Neural progenitor cell (in vitro differentiated cells): ENCODE data around the gene CFAP299. TPM values are rescaled to one million over a fixed set of nuclear protein-coding genes. Genes with fewer than 3 reads are reported as not detected.

Source experiments
- DNase-seq: peaks from one replicate; pipeline ENCODE4 v3.0.0-alpha.2; 2016; ENCODE audit warnings: low spot score
- H2AFZ ChIP-seq: fragments of 200-600 bp; sonication (generic); replicated peaks from 2 replicates; pipeline ENCODE4 v1.6.1; 2016; ENCODE audit warnings: antibody characterized with exemption
- H3F3A ChIP-seq: fragments of 200-600 bp; sonication (generic); 2 replicates; pipeline ENCODE4 v1.6.1; 2016; ENCODE audit warnings: antibody characterized with exemption, low read depth
- H3K27ac ChIP-seq: fragments of 200-600 bp; sonication (generic); 2 replicates; pipeline ENCODE4 v1.5.1; 2016; ENCODE audit warnings: mild to moderate bottlenecking
- H3K27me3 ChIP-seq: fragments of 200-600 bp; sonication (generic); 2 replicates; pipeline ENCODE4 v1.6.1; 2016; ENCODE audit warnings: mild to moderate bottlenecking, moderate library complexity
- H3K36me3 ChIP-seq: fragments of 200-600 bp; sonication (generic); 2 replicates; pipeline ENCODE4 v1.5.1; 2016
- H3K4me1 ChIP-seq: fragments of 200-600 bp; sonication (generic); 2 replicates; pipeline ENCODE4 v1.6.1; 2016; ENCODE audit warnings: mixed run types
- H3K4me2 ChIP-seq: fragments of 200-600 bp; sonication (generic); 2 replicates; pipeline ENCODE4 v1.6.1; 2016
- H3K4me3 ChIP-seq: fragments of 200-600 bp; sonication (generic); 2 replicates; pipeline ENCODE4 v1.5.1; 2016
- H3K79me2 ChIP-seq: fragments of 200-600 bp; sonication (generic); 2 replicates; pipeline ENCODE4 v1.6.1; 2016; ENCODE audit warnings: low read depth
- H3K9ac ChIP-seq: fragments of 200-600 bp; sonication (generic); 2 replicates; pipeline ENCODE4 v1.6.1; 2016
- H3K9me3 ChIP-seq: fragments of 200-600 bp; sonication (generic); 2 replicates; pipeline ENCODE4 v1.5.1; 2016; ENCODE audit warnings: low read depth
- H4K20me1 ChIP-seq: fragments of 200-600 bp; sonication (generic); 2 replicates; pipeline ENCODE4 v1.6.1; 2016; ENCODE audit warnings: low read depth
- H3K27ac Mint-ChIP-seq: 3 replicates; pipeline ENCODE4 v1.8.0; 2021; ENCODE audit warnings: mixed read lengths
- H3K27me3 Mint-ChIP-seq: 2 replicates; pipeline ENCODE4 v1.8.0; 2022; ENCODE audit warnings: low read depth, mild to moderate bottlenecking, inconsistent platforms, moderate library complexity, mixed read lengths; ENCODE audit not compliant: insufficient read depth
- H3K36me3 Mint-ChIP-seq: 3 replicates; pipeline ENCODE4 v1.8.0; 2021; ENCODE audit warnings: mixed read lengths
- H3K4me1 Mint-ChIP-seq: 3 replicates; pipeline ENCODE4 v1.8.0; 2021; ENCODE audit warnings: mixed read lengths
- H3K4me3 Mint-ChIP-seq: 3 replicates; pipeline ENCODE4 v1.8.0; 2021; ENCODE audit warnings: mild to moderate bottlenecking, moderate library complexity, mixed read lengths
- H3K9me3 Mint-ChIP-seq: 3 replicates; pipeline ENCODE4 v1.8.0; 2020; ENCODE audit warnings: mixed read lengths
- CTCF ChIP-seq: fragments of 200-600 bp; sonication (generic); IDR thresholded peaks from 2 replicates; pipeline ENCODE4 v1.5.1; 2017; ENCODE audit warnings: antibody characterized with exemption, mild to moderate bottlenecking
- EZH2 ChIP-seq: fragments of 200-600 bp; sonication (generic); IDR thresholded peaks from 2 replicates; pipeline ENCODE4 v1.6.1; 2017; ENCODE audit warnings: antibody characterized with exemption, mild to moderate bottlenecking, moderate library complexity
- EZH2phosphoT487 ChIP-seq: fragments of 200-600 bp; sonication (generic); IDR thresholded peaks from 2 replicates; pipeline ENCODE4 v1.6.1; 2017; ENCODE audit warnings: antibody characterized with exemption
- total RNA-seq: library from RNA; depleted of rRNA; stranded (reverse); fragments of >200 nt; gene quantifications from 2 replicates; pipeline ENCODE4 v1.2.3, GENCODE V29; 2015; ENCODE audit warnings: low replicate concordance

Gene CFAP299
- total RNA-seq, 1 donor from 2014 or later, result not detected

DNA sequence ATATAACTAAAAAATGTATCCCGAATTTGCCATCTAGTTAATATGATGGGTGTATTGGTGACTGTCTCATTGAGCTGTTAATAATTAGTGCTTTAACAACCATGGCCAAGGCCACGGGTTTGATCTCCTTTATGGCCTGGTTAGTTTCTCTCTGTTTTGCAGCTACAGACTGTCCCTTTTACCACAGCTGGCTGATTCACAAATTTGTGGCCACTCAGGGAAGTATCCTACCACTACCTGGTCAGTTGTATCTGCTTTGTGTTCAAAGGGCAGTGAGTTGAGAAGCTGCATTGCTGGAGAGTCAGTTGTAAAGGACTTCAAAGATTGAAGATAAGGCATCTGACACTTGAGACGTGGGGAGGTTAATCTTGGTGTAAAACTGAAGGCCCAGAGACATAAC, 475.9 kb downstream of the CFAP299 start:
- Mint-ChIP-seq H3K36me3 (no peaks in the 10 kb centered on the region), H3K4me1 (no peaks in the 10 kb centered on the region), H3K4me3 (no peak overlapping the region), H3K27me3 (no peaks in the 10 kb centered on the region), H3K27ac (no peak overlapping the region), H3K9me3 (no peaks in the 10 kb centered on the region)
- no peaks in the 10 kb centered on the region for H3K36me3 ChIP-seq
- no peak overlapping the region for H2AFZ ChIP-seq
- H3K4me3 ChIP-seq, result no peak overlapping the region
- H3K27ac ChIP-seq, result no peak overlapping the region
- no peaks in the 10 kb centered on the region for H3K4me1 ChIP-seq
- no peaks in the 10 kb centered on the region for H3K9me3 ChIP-seq
- no peak overlapping the region for H3K9ac ChIP-seq
- no peak for DNase-seq
- TF ChIP-seq EZH2, result no peak
- TF ChIP-seq CTCF, result no peak
- TF ChIP-seq EZH2phosphoT487, result no peak
- H3F3A ChIP-seq, result no peaks in the 10 kb centered on the region
- H3K79me2 ChIP-seq, result no peaks in the 10 kb centered on the region
- no peaks in the 10 kb centered on the region for H3K27me3 ChIP-seq
- no peak overlapping the region for H3K4me2 ChIP-seq
- no peaks in the 10 kb centered on the region for H4K20me1 ChIP-seq

- no peak for TF ChIP-seq CTCF
- TF ChIP-seq EZH2phosphoT487, result no peak
- no peak for TF ChIP-seq EZH2
- DNase-seq, result no peak
- H2AFZ ChIP-seq, result no peak overlapping the region
Measured at GRCh38 chr4:80812145-80812544, 476.6 kb downstream of the CFAP299 start.

GRCh38 chr4:80814266-80814665, 478.7 kb downstream of the CFAP299 start:
- Mint-ChIP-seq H3K4me1 (no peaks in the 10 kb centered on the region), H3K27ac (no peak overlapping the region), H3K4me3 (no peak overlapping the region), H3K27me3 (no peaks in the 10 kb centered on the region), H3K36me3 (no peaks in the 10 kb centered on the region), H3K9me3 (no peaks in the 10 kb centered on the region)
- no peak overlapping the region for H3K9ac ChIP-seq
- H3K36me3 ChIP-seq, result no peaks in the 10 kb centered on the region
- no peaks in the 10 kb centered on the region for H4K20me1 ChIP-seq
- H3F3A ChIP-seq, result no peaks in the 10 kb centered on the region
- no peak overlapping the region for H3K27ac ChIP-seq
- H3K4me2 ChIP-seq, result no peak overlapping the region
- H3K4me1 ChIP-seq, result no peaks in the 10 kb centered on the region
- DNase-seq, result no peak
- H3K9me3 ChIP-seq, result no peaks in the 10 kb centered on the region
- no peaks in the 10 kb centered on the region for H3K27me3 ChIP-seq
- H3K4me3 ChIP-seq, result no peak overlapping the region
- H3K79me2 ChIP-seq, result no peaks in the 10 kb centered on the region
- no peak for TF ChIP-seq EZH2phosphoT487
- no peak for TF ChIP-seq EZH2
- TF ChIP-seq CTCF, result no peak
- no peak overlapping the region for H2AFZ ChIP-seq

More at GRCh38 chr4:80812145-80812544, 476.6 kb downstream of the CFAP299 start:
- H3K9ac ChIP-seq, result no peak overlapping the region
- H3F3A ChIP-seq, result no peaks in the 10 kb centered on the region
- no peaks in the 10 kb centered on the region for H4K20me1 ChIP-seq
- H3K4me1 ChIP-seq, result no peaks in the 10 kb centered on the region
- Mint-ChIP-seq H3K9me3 (no peaks in the 10 kb centered on the region), H3K27ac (no peak overlapping the region), H3K36me3 (no peaks in the 10 kb centered on the region), H3K4me1 (no peaks in the 10 kb centered on the region), H3K4me3 (no peak overlapping the region), H3K27me3 (no peaks in the 10 kb centered on the region)
- no peaks in the 10 kb centered on the region for H3K79me2 ChIP-seq
- H3K4me3 ChIP-seq, result no peak overlapping the region
- H3K27me3 ChIP-seq, result no peaks in the 10 kb centered on the region
- H3K27ac ChIP-seq, result no peak overlapping the region
- no peak overlapping the region for H3K4me2 ChIP-seq
- no peaks in the 10 kb centered on the region for H3K9me3 ChIP-seq
- H3K36me3 ChIP-seq, result no peaks in the 10 kb centered on the region
